Lower leg skin (tissue), 3 donors: ENCODE data around the gene TMEM187.

ENCODE experiments used
- CTCF ChIP-seq, 3 donors: fragments of 450-650 bp; IDR thresholded peaks; one replicate each; pipeline ENCODE4 v1.5.1; 2016; ENCODE audit warnings: antibody characterized with exemption in 3 of 3, mild to moderate bottlenecking in 3 of 3, moderate library complexity in 2 of 3
- POLR2A ChIP-seq, 2 donors: fragments of 450-650 bp; IDR thresholded peaks; one replicate each; pipeline ENCODE4 v1.6.1; 2016 to 2017; ENCODE audit warnings: antibody characterized with exemption in 2 of 2, mild to moderate bottlenecking in 1 of 2, moderate library complexity in 1 of 2

- TF ChIP-seq POLR2A (IDR thresholded peaks at IDR 0.05) (no peak), CTCF (IDR thresholded peaks at IDR 0.05) (no peak)
Observed at GRCh38 chrX:153926858-153927671, 45.5 kb upstream of the TMEM187 start.
